Tibial nerve (tissue), 4 donors: ENCODE measurements around the gene DMXL2.

Source experiments
- CTCF ChIP-seq, 5 experiments: fragments of 200-600 bp in 3 of 5; fragments of 450-650 bp in 2 of 5; sonication (generic) in 3 of 5; IDR thresholded peaks; one replicate each; pipeline ENCODE4 v1.5.1; 2016 to 2019; ENCODE audit warnings: antibody characterized with exemption in 5 of 5, mild to moderate bottlenecking in 3 of 5, moderate library complexity in 2 of 5
- EP300 ChIP-seq, 2 donors: sonication (generic); formaldehyde crosslinking; IDR thresholded peaks; one replicate each; pipeline ENCODE4 v1.6.1; 2017; ENCODE audit warnings: antibody characterized with exemption in 2 of 2, mild to moderate bottlenecking in 1 of 2
- POLR2A ChIP-seq, 2 donors: fragments of 450-650 bp; IDR thresholded peaks; one replicate each; pipeline ENCODE4 v1.6.1; 2017; ENCODE audit warnings: antibody characterized with exemption in 2 of 2, mild to moderate bottlenecking in 2 of 2, moderate library complexity in 2 of 2

- TF ChIP-seq POLR2A (IDR thresholded peaks at IDR 0.05) (no peak), EP300 (IDR thresholded peaks at IDR 0.05) (no peak), CTCF (IDR thresholded peaks at IDR 0.05) (no peak)
These were observed 98.2 kb downstream of the DMXL2 start for GRCh38 chr15:51524376-51524775.
